ENCODE results near the gene RPS6KA1.

The RPS6KA1 gene

GRCh38 chr1:26546819-26547218, 17.3 kb downstream of the RPS6KA1 start:
- no peak for DNase-seq (ENCODE audit: low read depth)
- no peak overlapping the region for H3K4me3 ChIP-seq (ENCODE audit: control insufficient read depth, low read depth, low read length)
- TF ChIP-seq, protein P1, sequence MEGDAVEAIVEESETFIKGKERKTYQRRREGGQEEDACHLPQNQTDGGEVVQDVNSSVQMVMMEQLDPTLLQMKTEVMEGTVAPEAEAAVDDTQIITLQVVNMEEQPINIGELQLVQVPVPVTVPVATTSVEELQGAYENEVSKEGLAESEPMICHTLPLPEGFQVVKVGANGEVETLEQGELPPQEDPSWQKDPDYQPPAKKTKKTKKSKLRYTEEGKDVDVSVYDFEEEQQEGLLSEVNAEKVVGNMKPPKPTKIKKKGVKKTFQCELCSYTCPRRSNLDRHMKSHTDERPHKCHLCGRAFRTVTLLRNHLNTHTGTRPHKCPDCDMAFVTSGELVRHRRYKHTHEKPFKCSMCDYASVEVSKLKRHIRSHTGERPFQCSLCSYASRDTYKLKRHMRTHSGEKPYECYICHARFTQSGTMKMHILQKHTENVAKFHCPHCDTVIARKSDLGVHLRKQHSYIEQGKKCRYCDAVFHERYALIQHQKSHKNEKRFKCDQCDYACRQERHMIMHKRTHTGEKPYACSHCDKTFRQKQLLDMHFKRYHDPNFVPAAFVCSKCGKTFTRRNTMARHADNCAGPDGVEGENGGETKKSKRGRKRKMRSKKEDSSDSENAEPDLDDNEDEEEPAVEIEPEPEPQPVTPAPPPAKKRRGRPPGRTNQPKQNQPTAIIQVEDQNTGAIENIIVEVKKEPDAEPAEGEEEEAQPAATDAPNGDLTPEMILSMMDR (IDR thresholded peaks at IDR 0.05; ENCODE audit: control insufficient read depth, insufficient read depth, low read depth, low read length, missing control alignments) = no peak

- H3K4me3 ChIP-seq (ENCODE audit: control insufficient read depth, low read depth, low read length) = no peak overlapping the region
- DNase-seq (ENCODE audit: low read depth) = no peak
- TF ChIP-seq, protein P1 (IDR thresholded peaks at IDR 0.05; ENCODE audit: control insufficient read depth, insufficient read depth, low read depth, low read length, missing control alignments) = no peak
Measured at GRCh38 chr1:26548841-26549240, 19.3 kb downstream of the RPS6KA1 start.

GRCh38 chr1:26550946-26551345, 21.4 kb downstream of the RPS6KA1 start:
- no peak for DNase-seq (ENCODE audit: low read depth)
- TF ChIP-seq, protein P1 (IDR thresholded peaks at IDR 0.05; ENCODE audit: control insufficient read depth, insufficient read depth, low read depth, low read length, missing control alignments) = no peak
- H3K4me3 ChIP-seq (ENCODE audit: control insufficient read depth, low read depth, low read length) = no peak overlapping the region

DNA sequence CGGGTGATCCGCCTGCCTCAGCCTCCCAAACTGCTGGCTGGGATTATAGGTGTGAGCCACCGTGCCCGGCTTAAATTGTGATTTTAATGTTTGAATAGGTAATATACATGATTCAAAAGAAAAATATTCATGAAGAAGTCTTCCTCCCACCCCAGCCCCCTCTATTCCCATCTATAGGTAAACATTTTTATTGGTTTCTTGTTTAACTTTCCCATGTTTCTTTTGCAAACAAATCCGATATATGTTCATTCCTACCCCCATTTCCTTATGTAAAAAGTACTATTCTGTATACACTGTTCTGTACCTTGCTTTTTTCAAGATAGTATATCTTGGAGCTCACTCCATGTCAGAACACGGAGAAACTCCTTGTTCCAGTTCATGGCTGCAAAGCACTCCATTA, 23.2 kb downstream of the RPS6KA1 start:
- DNase-seq (ENCODE audit: low read depth) = no peak
- H3K4me3 ChIP-seq (ENCODE audit: control insufficient read depth, low read depth, low read length) = no peak overlapping the region
- TF ChIP-seq, protein P1 (IDR thresholded peaks at IDR 0.05; ENCODE audit: control insufficient read depth, insufficient read depth, low read depth, low read length, missing control alignments) = no peak

GRCh38 chr1:26553942-26554682, 24.6 kb downstream of the RPS6KA1 start:
- TF ChIP-seq, protein P1 (IDR thresholded peaks at IDR 0.05; ENCODE audit: control insufficient read depth, insufficient read depth, low read depth, low read length, missing control alignments) = no peak
- no peak for DNase-seq (ENCODE audit: low read depth)

GRCh38 chr1:26554781-26555180, 25.2 kb downstream of the RPS6KA1 start:
- no peak for DNase-seq (ENCODE audit: low read depth)
- TF ChIP-seq, protein P1 (IDR thresholded peaks at IDR 0.05; ENCODE audit: control insufficient read depth, insufficient read depth, low read depth, low read length, missing control alignments) = no peak
- H3K4me3 ChIP-seq (ENCODE audit: control insufficient read depth, low read depth, low read length) = no peak overlapping the region

More at GRCh38 chr1:26553942-26554682, 24.6 kb downstream of the RPS6KA1 start:
- no peak overlapping the region for H3K4me3 ChIP-seq (ENCODE audit: control insufficient read depth, low read depth, low read length)

All from AG09309 (cell line).